HG03159 (cell line): Measurements from ENCODE around the gene NCBP3.
"Not testable (repeated sequence)": the region's sequence is repeated elsewhere in the genome, so short reads cannot be mapped to it uniquely, and the experiment has no call there.

ENCODE experiments used
- ATAC-seq: cut with Tn5 transposase; IDR thresholded peaks from one replicate; pipeline ENCODE4 v1.9.1; 2021; ENCODE audit warnings: mild to moderate bottlenecking, moderate library complexity; ENCODE audit not compliant: unreplicated experiment

NCBP3 gene

GRCh38 chr17:3794557-3795389, 51.3 kb downstream of the NCBP3 start:
- ATAC-seq: no peak

GRCh38 chr17:3794152-3794551, 51.9 kb downstream of the NCBP3 start:
- not testable (repeated sequence) for ATAC-seq

GRCh38 chr17:3793258-3793657, 52.8 kb downstream of the NCBP3 start:
- not testable (repeated sequence) for ATAC-seq

- ATAC-seq: no peak
Observed at GRCh38 chr17:3792481-3792880, 53.6 kb downstream of the NCBP3 start.

- ATAC-seq: no peak
Observed at GRCh38 chr17:3788200-3788599, 57.8 kb downstream of the NCBP3 start.

GRCh38 chr17:3785323-3785722, 60.7 kb downstream of the NCBP3 start:
- not testable (repeated sequence) for ATAC-seq

- no peak for ATAC-seq
Observed at GRCh38 chr17:3782751-3783150, 63.3 kb downstream of the NCBP3 start.

GRCh38 chr17:3780986-3781385, 65.1 kb downstream of the NCBP3 start:
- ATAC-seq: no peak

- ATAC-seq: no peak
Observed at GRCh38 chr17:3777366-3778120, 68.5 kb downstream of the NCBP3 start.

GRCh38 chr17:3773966-3774365, 72.1 kb downstream of the NCBP3 start:
- ATAC-seq: no peak

- no peak for ATAC-seq
Observed at GRCh38 chr17:3773511-3773910, 72.5 kb downstream of the NCBP3 start.

- ATAC-seq: no peak
Observed at GRCh38 chr17:3772764-3773163, 73.3 kb downstream of the NCBP3 start.

GRCh38 chr17:3771140-3771539, 74.9 kb downstream of the NCBP3 start:
- ATAC-seq: no peak

GRCh38 chr17:3770466-3770865, 75.6 kb downstream of the NCBP3 start:
- ATAC-seq: no peak

GRCh38 chr17:3768769-3769168, 77.3 kb downstream of the NCBP3 start:
- ATAC-seq: no peak

GRCh38 chr17:3768341-3768740, 77.7 kb downstream of the NCBP3 start:
- no peak for ATAC-seq

- no peak for ATAC-seq
Observed at GRCh38 chr17:3766779-3767178, 79.3 kb downstream of the NCBP3 start.

- ATAC-seq: no peak
Observed at GRCh38 chr17:3765981-3766380, 80.1 kb downstream of the NCBP3 start.

GRCh38 chr17:3763777-3764170, 82.3 kb downstream of the NCBP3 start:
- no peak for ATAC-seq

GRCh38 chr17:3762922-3763776, 82.9 kb downstream of the NCBP3 start:
- ATAC-seq: no peak

- ATAC-seq: no peak
Observed at GRCh38 chr17:3761918-3762380, 84.1 kb downstream of the NCBP3 start.
